GM18520 (cell line): ENCODE data around the gene EMC10.
"Not testable (repeated sequence)": the region's sequence is repeated elsewhere in the genome, so short reads cannot be mapped to it uniquely, and the experiment has no call there.

ENCODE experiments used
- ATAC-seq: cut with Tn5 transposase; IDR thresholded peaks from one replicate; pipeline ENCODE4 v1.9.1; 2021; ENCODE audit not compliant: unreplicated experiment

The EMC10 gene

GRCh38 chr19:50512999-50513745, 36.9 kb downstream of the EMC10 start:
- ATAC-seq: no peak

GRCh38 chr19:50513746-50514345, 37.5 kb downstream of the EMC10 start, which contains the start of gene ASPDH:
Gene ASPDH (minus strand): TSS chr19:50513913. CDS start chr19:50513823, 90 bp downstream.
- ATAC-seq: no peak

- ATAC-seq: no peak
These were observed 38.2 kb downstream of the EMC10 start for GRCh38 chr19:50514346-50515167.

GRCh38 chr19:50515168-50515561, 38.9 kb downstream of the EMC10 start:
- no peak for ATAC-seq

- ATAC-seq: no peak
These were observed 40.1 kb downstream of the EMC10 start for GRCh38 chr19:50516456-50516855.

GRCh38 chr19:50516964-50517703, 40.8 kb downstream of the EMC10 start:
- ATAC-seq: no peak

- no peak for ATAC-seq
These were observed 41.4 kb downstream of the EMC10 start for GRCh38 chr19:50517704-50518075.

- no peak for ATAC-seq
These were observed 42.0 kb downstream of the EMC10 start for GRCh38 chr19:50518091-50519005.

- ATAC-seq: no peak
These were observed 42.8 kb downstream of the EMC10 start for GRCh38 chr19:50519006-50519575.

GRCh38 chr19:50520822-50521465, 44.6 kb downstream of the EMC10 start:
- no peak for ATAC-seq

GRCh38 chr19:50522881-50523280, 46.6 kb downstream of the EMC10 start:
- ATAC-seq: no peak

- ATAC-seq: not testable (repeated sequence)
These were observed 51.7 kb downstream of the EMC10 start for GRCh38 chr19:50528052-50528451.

- no peak for ATAC-seq
These were observed 54.9 kb downstream of the EMC10 start for GRCh38 chr19:50531171-50531612.

- ATAC-seq: no peak
These were observed 56.6 kb downstream of the EMC10 start for GRCh38 chr19:50532952-50533351.

- no peak for ATAC-seq
These were observed 58.2 kb downstream of the EMC10 start for GRCh38 chr19:50534478-50534877.

- no peak for ATAC-seq
These were observed 59.4 kb downstream of the EMC10 start for GRCh38 chr19:50535672-50536187.

GRCh38 chr19:50536662-50537305, 60.5 kb downstream of the EMC10 start:
- no peak for ATAC-seq

GRCh38 chr19:50537306-50537685, 61.0 kb downstream of the EMC10 start:
- ATAC-seq: no peak
